IPS DF 6.9 (cell line): ENCODE data around the gene LRP1B.
"Not testable (repeated sequence)": the region's sequence is repeated elsewhere in the genome, so short reads cannot be mapped to it uniquely, and the experiment has no call there.

ENCODE experiments used
- DNase-seq: peaks from one replicate; pipeline ENCODE4 v3.0.0-alpha.2; 2013; ENCODE audit warnings: low read depth, low spot score
- H3K27ac ChIP-seq: one replicate; pipeline ENCODE4 v1.5.1; 2013; ENCODE audit warnings: low read length, control low read depth
- H3K27me3 ChIP-seq: 2 replicates; pipeline ENCODE4 v1.6.1; 2013; ENCODE audit warnings: mild to moderate bottlenecking, low read length; ENCODE audit not compliant: control insufficient read depth, insufficient read depth
- H3K36me3 ChIP-seq: 2 replicates; pipeline ENCODE4 v1.6.1; 2013; ENCODE audit warnings: low read length; ENCODE audit not compliant: control insufficient read depth, insufficient read depth
- H3K4me1 ChIP-seq: 2 replicates; pipeline ENCODE4 v1.6.1; 2013; ENCODE audit warnings: low read length; ENCODE audit not compliant: control insufficient read depth, insufficient read depth
- H3K4me3 ChIP-seq: 2 replicates; pipeline ENCODE4 v1.5.1; 2013; ENCODE audit warnings: mild to moderate bottlenecking, low read length
- H3K9me3 ChIP-seq: 2 replicates; pipeline ENCODE4 v1.6.1; 2013; ENCODE audit warnings: low read length, inconsistent platforms; ENCODE audit not compliant: control insufficient read depth, insufficient read depth
- WGBS: extraction: QIAGEN DNeasy Blood & Tissue Kit; methylation state at CpG from one replicate; pipeline ENCODE4 v1.1.7; 2013; ENCODE audit warnings: mixed read lengths, missing lambda C conversion rate; ENCODE audit not compliant: insufficient read length, insufficient coverage; 5-methylcytosine and 5-hydroxymethylcytosine counted together

The LRP1B gene

DNA sequence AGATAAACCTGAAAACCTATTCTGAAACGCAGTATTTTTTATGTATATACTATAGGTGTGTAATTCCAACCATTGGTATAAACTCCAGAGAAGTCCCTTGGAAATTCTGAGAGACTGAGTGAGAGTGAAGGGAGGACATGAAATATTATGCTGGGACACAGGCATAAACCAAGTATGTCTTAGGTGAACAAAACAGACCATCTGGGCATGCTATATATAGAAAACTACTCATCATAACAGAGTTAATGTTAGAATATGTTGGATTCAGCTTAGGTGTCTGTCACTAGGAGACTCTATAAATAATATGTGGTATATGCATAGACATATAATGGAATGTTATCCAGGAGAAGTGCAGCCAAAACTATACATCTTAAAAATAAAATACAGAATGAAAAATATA lies 282.6 kb downstream of the LRP1B start:
- H3K4me1 ChIP-seq, result no peaks in the 10 kb centered on the region
- no CpG with 5 or more reads among the region's 1 CpG for WGBS
- DNase-seq, result no peak

DNA sequence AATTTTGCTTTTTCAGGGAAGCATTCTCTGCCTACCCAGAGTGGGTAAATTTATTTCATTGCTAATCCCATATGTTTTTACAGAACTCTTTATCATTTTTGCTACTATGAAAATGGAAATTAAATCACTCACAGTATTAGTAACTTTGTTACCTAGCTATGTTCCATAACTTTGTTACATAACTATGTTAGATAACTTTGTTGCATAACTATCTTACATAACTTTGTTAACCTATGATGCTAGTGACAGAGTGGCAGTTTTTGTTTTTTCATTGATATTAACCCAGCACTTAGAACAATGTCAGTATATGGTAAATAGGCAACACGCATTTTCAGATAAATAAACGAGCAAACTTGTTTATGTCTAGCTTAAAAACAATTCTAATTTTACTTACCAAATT lies 286.6 kb downstream of the LRP1B start:
- no CpG with 5 or more reads among the region's 2 CpGs for WGBS
- H3K4me1 ChIP-seq, result no peaks in the 10 kb centered on the region
- no peak overlapping the region for H3K4me3 ChIP-seq
- no peak overlapping the region for H3K27ac ChIP-seq
- no peaks in the 10 kb centered on the region for H3K36me3 ChIP-seq
- no peaks in the 10 kb centered on the region for H3K9me3 ChIP-seq
- H3K27me3 ChIP-seq, result no peaks in the 10 kb centered on the region
- DNase-seq, result no peak

More for the DNA sequence above, 282.6 kb downstream of the LRP1B start:
- Histone ChIP-seq H3K36me3 (no peaks in the 10 kb centered on the region), H3K27ac (no peak overlapping the region), H3K9me3 (no peaks in the 10 kb centered on the region), H3K27me3 (no peaks in the 10 kb centered on the region), H3K4me3 (no peak overlapping the region)

DNA sequence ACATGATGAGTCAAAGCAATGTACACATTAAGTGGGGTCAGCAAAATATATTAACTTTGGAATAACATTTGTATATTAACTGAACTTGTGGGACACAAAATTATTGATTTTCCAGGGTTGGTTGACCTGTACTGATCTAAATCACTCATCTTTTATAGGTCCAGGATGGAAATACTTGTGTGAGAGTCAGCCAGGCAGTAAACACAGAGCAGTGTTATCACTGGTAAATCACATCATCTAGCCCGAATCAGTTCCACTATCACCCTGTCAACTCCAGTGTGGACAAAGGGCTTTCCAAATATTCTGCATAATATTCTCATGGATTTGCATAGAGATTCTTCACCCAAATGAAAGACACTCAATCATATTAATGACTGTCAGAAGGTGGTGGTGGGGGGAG lies 295.7 kb downstream of the LRP1B start:
- H3K4me3 ChIP-seq, result no peak overlapping the region

DNA sequence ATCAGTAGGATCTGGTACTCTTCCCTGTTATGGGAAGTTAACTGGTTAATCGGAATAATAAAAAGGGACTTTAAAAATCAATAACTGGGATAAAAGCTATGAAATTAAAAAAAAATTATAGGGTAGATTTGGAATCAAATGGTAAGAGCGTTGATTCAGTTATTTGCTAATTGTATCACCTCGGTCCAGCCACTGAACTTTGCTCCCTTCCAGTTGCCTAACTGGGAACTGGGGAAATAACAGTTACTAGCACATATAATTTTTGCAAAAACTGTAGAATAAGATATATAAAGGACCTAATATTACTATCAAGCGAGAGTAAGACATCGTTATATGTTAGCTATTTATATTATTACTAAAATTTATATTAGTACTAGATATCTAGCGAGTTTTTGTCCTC lies 302.1 kb downstream of the LRP1B start:
- Histone ChIP-seq H3K9me3 (no peaks in the 10 kb centered on the region), H3K36me3 (no peaks in the 10 kb centered on the region), H3K4me1 (no peaks in the 10 kb centered on the region), H3K27me3 (no peaks in the 10 kb centered on the region), H3K27ac (no peak overlapping the region), H3K4me3 (no peak overlapping the region)
- DNase-seq, result no peak
- WGBS, result 100% methylated on average over 1 of the region's 6 CpGs

More for the DNA sequence above, 295.7 kb downstream of the LRP1B start:
- Histone ChIP-seq H3K9me3 (no peaks in the 10 kb centered on the region), H3K27me3 (no peaks in the 10 kb centered on the region), H3K36me3 (no peaks in the 10 kb centered on the region), H3K27ac (no peak overlapping the region), H3K4me1 (no peaks in the 10 kb centered on the region)
- WGBS, result no CpG with 5 or more reads among the region's 1 CpG
- DNase-seq, result no peak

GRCh38 chr2:141824790-141825189 lies 306.0 kb downstream of the LRP1B start:
- H3K9me3 ChIP-seq, result no peaks in the 10 kb centered on the region
- no peak overlapping the region for H3K27ac ChIP-seq
- DNase-seq, result no peak
- H3K27me3 ChIP-seq, result no peaks in the 10 kb centered on the region
- H3K4me3 ChIP-seq, result no peak overlapping the region
- H3K36me3 ChIP-seq, result no peaks in the 10 kb centered on the region
- no CpG with 5 or more reads among the region's 6 CpGs for WGBS
- no peaks in the 10 kb centered on the region for H3K4me1 ChIP-seq

GRCh38 chr2:141820893-141821292 lies 309.9 kb downstream of the LRP1B start:
- no CpG with 5 or more reads among the region's 3 CpGs for WGBS
- Histone ChIP-seq H3K4me3 (no peak overlapping the region), H3K27ac (no peak overlapping the region), H3K9me3 (no peaks in the 10 kb centered on the region), H3K36me3 (no peaks in the 10 kb centered on the region), H3K4me1 (no peaks in the 10 kb centered on the region), H3K27me3 (no peaks in the 10 kb centered on the region)
- DNase-seq, result no peak

DNA sequence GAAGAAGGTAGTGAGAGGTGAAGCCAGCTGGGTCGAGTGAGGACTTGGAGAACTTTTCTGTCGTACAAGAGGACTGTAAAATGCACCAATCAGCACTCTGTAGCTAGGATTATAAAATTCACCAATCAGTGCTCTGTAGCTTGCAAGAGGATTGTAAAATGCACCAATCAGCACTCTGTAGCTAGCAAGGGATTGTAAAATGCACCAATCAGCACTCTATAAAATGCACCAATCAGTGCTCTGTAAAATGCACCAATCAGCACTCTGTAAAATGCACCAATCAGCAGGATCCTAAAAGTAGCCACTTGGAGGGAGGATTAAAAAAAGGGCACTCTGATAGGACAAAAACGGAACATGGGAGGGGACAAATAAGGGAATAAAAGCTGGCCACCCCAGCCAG lies 315.5 kb downstream of the LRP1B start:
- not testable (repeated sequence) for H3K27ac ChIP-seq, H3K4me1 ChIP-seq, DNase-seq, H3K9me3 ChIP-seq, H3K36me3 ChIP-seq, H3K4me3 ChIP-seq, H3K27me3 ChIP-seq
- no CpG with 5 or more reads among the region's 3 CpGs for WGBS

GRCh38 chr2:141814150-141814549 lies 316.7 kb downstream of the LRP1B start:
- Histone ChIP-seq H3K27me3 (no peaks in the 10 kb centered on the region), H3K4me1 (no peaks in the 10 kb centered on the region), H3K4me3 (no peak overlapping the region), H3K9me3 (no peaks in the 10 kb centered on the region), H3K36me3 (no peaks in the 10 kb centered on the region), H3K27ac (no peak overlapping the region)
- no CpG with 5 or more reads among the region's 2 CpGs for WGBS
- DNase-seq, result no peak

DNA sequence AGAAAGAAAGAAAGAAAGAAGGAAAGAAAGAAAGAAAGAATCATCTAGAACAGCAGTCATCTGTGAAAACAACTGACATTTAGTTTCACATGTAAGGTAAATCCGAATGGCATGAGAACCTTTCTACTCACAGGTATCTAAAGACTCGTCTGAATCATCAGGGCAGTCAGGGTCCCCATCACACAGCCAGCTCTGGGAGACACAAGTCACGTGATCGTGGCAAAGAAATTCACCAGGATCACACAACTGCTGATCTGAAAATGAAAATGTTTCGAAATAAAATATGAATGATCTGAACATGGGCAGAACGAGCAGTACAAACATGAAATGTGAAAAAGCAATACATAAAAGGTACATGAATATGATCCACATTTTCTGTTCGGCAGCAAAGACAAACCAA lies 320.7 kb downstream of the LRP1B start:
- no peak for DNase-seq
- no peaks in the 10 kb centered on the region for H3K27me3 ChIP-seq
- no peaks in the 10 kb centered on the region for H3K9me3 ChIP-seq
- no peaks in the 10 kb centered on the region for H3K4me1 ChIP-seq
- WGBS, result no CpG with 5 or more reads among the region's 7 CpGs
- no peak overlapping the region for H3K27ac ChIP-seq
- H3K4me3 ChIP-seq, result no peak overlapping the region
- no peaks in the 10 kb centered on the region for H3K36me3 ChIP-seq

DNA sequence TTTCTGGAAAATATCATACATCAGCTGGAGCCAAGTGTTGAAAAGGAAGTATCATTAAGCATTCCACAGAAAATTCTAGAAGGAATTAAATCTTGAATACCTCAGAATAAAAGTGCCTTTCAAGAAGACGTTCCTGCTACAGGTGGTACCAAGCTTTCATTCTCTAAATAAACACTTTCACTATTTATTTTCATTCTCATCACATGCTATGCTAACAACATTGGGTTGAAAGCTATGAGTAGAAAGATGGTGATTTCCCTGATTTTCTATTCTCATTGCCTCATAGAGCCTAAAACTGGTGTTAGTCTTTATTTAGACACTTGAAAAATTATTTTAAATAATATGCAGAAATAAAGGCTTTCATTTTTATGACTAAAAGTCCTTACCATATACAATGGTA lies 324.7 kb downstream of the LRP1B start:
- no CpG with 5 or more reads among the region's 1 CpG for WGBS
- Histone ChIP-seq H3K27ac (no peak overlapping the region), H3K36me3 (no peaks in the 10 kb centered on the region), H3K4me1 (no peaks in the 10 kb centered on the region; the same call in 1 of the 2 replicates), H3K9me3 (no peaks in the 10 kb centered on the region), H3K4me3 (no peak overlapping the region), H3K27me3 (no peaks in the 10 kb centered on the region)
- no peak for DNase-seq

DNA sequence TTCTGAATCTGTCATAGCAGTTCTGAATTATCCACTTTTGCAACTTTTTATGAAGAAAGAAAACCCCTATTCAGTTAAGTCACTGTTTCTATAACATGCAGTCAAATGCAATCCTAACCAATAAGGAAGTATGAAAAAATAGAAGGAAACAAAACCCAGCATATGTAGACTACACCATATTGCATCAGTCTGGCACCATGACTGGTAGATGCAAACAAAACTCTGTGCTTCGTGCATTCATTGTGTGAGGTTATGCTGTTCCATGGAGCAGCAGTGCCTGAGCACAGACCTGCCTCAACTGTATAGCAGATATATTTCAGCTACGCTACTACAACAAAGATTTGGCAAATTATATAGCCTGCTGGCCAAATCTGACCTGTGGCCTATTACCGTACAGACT lies 325.5 kb downstream of the LRP1B start:
- Histone ChIP-seq H3K4me1 (no peaks in the 10 kb centered on the region; the same call in 1 of the 2 replicates), H3K9me3 (no peaks in the 10 kb centered on the region), H3K36me3 (no peaks in the 10 kb centered on the region), H3K4me3 (no peak overlapping the region), H3K27me3 (no peaks in the 10 kb centered on the region), H3K27ac (no peak overlapping the region)
- no CpG with 5 or more reads among the region's 3 CpGs for WGBS
- no peak for DNase-seq
